Measurements from ENCODE around the gene TBKBP1. TPM values are rescaled to one million over a fixed set of nuclear protein-coding genes. Genes with fewer than 3 reads are reported as not detected.

The TBKBP1 gene
- total RNA-seq, 2 donors from 2014 or later, result 8.0 to 13.2 TPM

DNA sequence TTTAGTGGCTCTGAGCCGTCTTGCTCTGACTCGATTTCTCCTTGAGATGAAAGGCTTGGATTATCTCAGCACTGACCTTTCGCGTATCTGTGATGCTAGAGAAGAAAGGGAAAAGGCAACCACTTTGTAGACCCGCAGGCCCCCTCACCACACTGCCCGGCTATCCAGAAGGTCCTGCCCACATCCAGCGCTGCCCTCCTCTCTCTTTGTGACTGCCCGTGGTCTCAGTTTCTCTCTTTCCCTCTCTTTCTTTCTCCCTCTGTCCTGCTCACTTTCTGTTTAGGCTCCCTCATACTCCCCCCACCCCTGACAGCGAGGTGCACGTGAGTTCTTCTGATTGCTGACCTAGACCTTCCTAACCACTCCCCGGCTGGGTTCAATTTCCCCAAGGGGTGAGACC lies 26.2 kb downstream of the TBKBP1 start:
- no peak for ATAC-seq
- 67 to 70% methylated on average over 11 of the region's 11 CpGs for WGBS, 2 donors
- Histone ChIP-seq H3K27ac (no peak overlapping the region), H3K9me3 (no peaks in the 10 kb centered on the region), H3K27me3 (peaks cover 0 to 16% of the 10 kb centered on the region in 2 donors), H3K36me3 (replicated peaks in 1 of 2; ENCODE audit: insufficient read depth in 1 of 2, low read depth in 2 of 2) (no peaks in the 10 kb centered on the region), H3K4me3 (no peak overlapping the region), H3K4me1 (peaks cover 8% of the 10 kb centered on the region)
- no peak for TF ChIP-seq CTCF (IDR thresholded peaks at IDR 0.05)
- TF ChIP-seq POLR2A (IDR thresholded peaks at IDR 0.05), result no peak
- no peak for DNase-seq
- intact Hi-C loops (cut with DNase I), result no loop called here

- TF ChIP-seq POLR2A (IDR thresholded peaks at IDR 0.05) (no peak), CTCF (IDR thresholded peaks at IDR 0.05) (no peak)
- Histone ChIP-seq H3K4me3 (no peak overlapping the region), H3K36me3 (replicated peaks in 1 of 2; ENCODE audit: insufficient read depth in 1 of 2, low read depth in 2 of 2) (no peaks in the 10 kb centered on the region), H3K27ac (no peak overlapping the region), H3K4me1 (peaks cover 8% of the 10 kb centered on the region), H3K27me3 (peaks cover 0 to 16% of the 10 kb centered on the region in 2 donors), H3K9me3 (no peaks in the 10 kb centered on the region)
- DNase-seq, result peak in 1 of 4 donors; percentile 22
- intact Hi-C loops (cut with DNase I), result no loop called here
- ATAC-seq, result no peak
- WGBS, 2 donors, result 10 to 11% methylated on average over 19 to 36 of the region's 36 CpGs
Observed at GRCh38 chr17:47720754-47721533, 27.0 kb downstream of the TBKBP1 start.

DNA sequence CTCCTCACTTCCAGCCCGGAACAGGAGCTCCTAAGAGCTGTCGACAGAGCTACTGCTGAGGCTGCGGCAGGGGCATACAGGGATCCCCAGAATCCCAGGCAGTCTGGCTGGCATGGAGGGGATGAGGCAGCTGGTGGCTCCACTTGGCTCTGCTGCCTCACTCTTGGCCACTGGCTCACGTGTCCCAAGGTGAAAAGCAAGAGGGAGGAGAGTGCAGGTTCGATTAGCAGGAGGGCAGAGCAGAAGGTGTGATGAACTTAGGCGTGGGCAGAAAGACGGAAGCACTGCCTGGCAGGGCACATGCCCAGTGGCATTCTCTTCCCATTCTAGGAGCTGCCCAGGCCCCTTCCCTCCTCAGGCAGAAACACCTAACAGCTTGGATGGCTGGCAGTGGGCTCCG lies 27.8 kb downstream of the TBKBP1 start:
- 21 to 29% methylated on average over 8 of the region's 8 CpGs for WGBS, 2 donors
- no peak for TF ChIP-seq CTCF (IDR thresholded peaks at IDR 0.05)
- TF ChIP-seq POLR2A (IDR thresholded peaks at IDR 0.05), result no peak

DNA sequence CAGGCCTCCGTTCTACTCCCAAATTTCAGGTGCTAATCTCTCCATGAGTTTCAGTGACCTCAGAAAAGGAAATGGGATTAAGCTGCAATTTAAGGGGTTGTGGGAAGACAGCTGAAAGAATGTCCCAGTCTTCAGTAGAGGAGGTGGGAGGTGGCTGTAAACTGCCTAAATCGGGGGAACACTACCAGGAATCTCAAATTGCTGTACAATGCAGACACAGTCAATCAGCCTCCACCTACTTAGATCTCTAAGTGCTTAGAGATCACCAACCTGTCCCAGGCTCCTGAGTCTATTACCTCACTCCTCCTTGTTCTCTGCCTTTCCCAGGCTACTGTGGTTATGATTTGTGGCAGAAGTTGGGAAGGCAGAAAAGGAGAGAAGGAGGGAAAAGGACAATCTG lies 30.7 kb downstream of the TBKBP1 start:
- WGBS, 2 donors, result 63 to 84% methylated on average over 2 of the region's 2 CpGs
- H3K4me1 ChIP-seq, result peaks cover 8% of the 10 kb centered on the region
- H3K4me3 ChIP-seq, result no peak overlapping the region
- ATAC-seq (no peak), DNase-seq (no peak)
- TF ChIP-seq POLR2A (IDR thresholded peaks at IDR 0.05) (no peak), CTCF (IDR thresholded peaks at IDR 0.05) (no peak)
- H3K27ac ChIP-seq, result no peak overlapping the region
- H3K36me3 ChIP-seq (replicated peaks in 1 of 2; ENCODE audit: insufficient read depth in 1 of 2, low read depth in 2 of 2), result no peaks in the 10 kb centered on the region
- peaks cover 0 to 16% of the 10 kb centered on the region in 2 donors for H3K27me3 ChIP-seq
- intact Hi-C loops (cut with DNase I), result no loop called here
- no peaks in the 10 kb centered on the region for H3K9me3 ChIP-seq

More for the DNA sequence above, 27.8 kb downstream of the TBKBP1 start:
- ATAC-seq (no peak), DNase-seq (no peak)
- Histone ChIP-seq H3K27me3 (peaks cover 0 to 16% of the 10 kb centered on the region in 2 donors), H3K27ac (no peak overlapping the region), H3K9me3 (no peaks in the 10 kb centered on the region), H3K4me1 (peaks cover 8% of the 10 kb centered on the region), H3K36me3 (replicated peaks in 1 of 2; ENCODE audit: insufficient read depth in 1 of 2, low read depth in 2 of 2) (no peaks in the 10 kb centered on the region), H3K4me3 (no peak overlapping the region)
- intact Hi-C loops (cut with DNase I), result no loop called here

All from body of pancreas (tissue), 4 donors.